Neural progenitor cell (in vitro differentiated cells): Measurements from ENCODE around the gene PARP14. TPM values are rescaled to one million over a fixed set of nuclear protein-coding genes. Genes with fewer than 3 reads are reported as not detected.

Experiments used
- DNase-seq: peaks from one replicate; pipeline ENCODE4 v3.0.0-alpha.2; 2016; ENCODE audit warnings: low spot score
- H2AFZ ChIP-seq: fragments of 200-600 bp; sonication (generic); replicated peaks from 2 replicates; pipeline ENCODE4 v1.6.1; 2016; ENCODE audit warnings: antibody characterized with exemption
- H3F3A ChIP-seq: fragments of 200-600 bp; sonication (generic); 2 replicates; pipeline ENCODE4 v1.6.1; 2016; ENCODE audit warnings: antibody characterized with exemption, low read depth
- H3K27ac ChIP-seq: fragments of 200-600 bp; sonication (generic); 2 replicates; pipeline ENCODE4 v1.5.1; 2016; ENCODE audit warnings: mild to moderate bottlenecking
- H3K27me3 ChIP-seq: fragments of 200-600 bp; sonication (generic); 2 replicates; pipeline ENCODE4 v1.6.1; 2016; ENCODE audit warnings: mild to moderate bottlenecking, moderate library complexity
- H3K36me3 ChIP-seq: fragments of 200-600 bp; sonication (generic); 2 replicates; pipeline ENCODE4 v1.5.1; 2016
- H3K4me1 ChIP-seq: fragments of 200-600 bp; sonication (generic); 2 replicates; pipeline ENCODE4 v1.6.1; 2016; ENCODE audit warnings: mixed run types
- H3K4me2 ChIP-seq: fragments of 200-600 bp; sonication (generic); 2 replicates; pipeline ENCODE4 v1.6.1; 2016
- H3K4me3 ChIP-seq: fragments of 200-600 bp; sonication (generic); 2 replicates; pipeline ENCODE4 v1.5.1; 2016
- H3K79me2 ChIP-seq: fragments of 200-600 bp; sonication (generic); 2 replicates; pipeline ENCODE4 v1.6.1; 2016; ENCODE audit warnings: low read depth
- H3K9ac ChIP-seq: fragments of 200-600 bp; sonication (generic); 2 replicates; pipeline ENCODE4 v1.6.1; 2016
- H3K9me3 ChIP-seq: fragments of 200-600 bp; sonication (generic); 2 replicates; pipeline ENCODE4 v1.5.1; 2016; ENCODE audit warnings: low read depth
- H4K20me1 ChIP-seq: fragments of 200-600 bp; sonication (generic); 2 replicates; pipeline ENCODE4 v1.6.1; 2016; ENCODE audit warnings: low read depth
- H3K27ac Mint-ChIP-seq: 3 replicates; pipeline ENCODE4 v1.8.0; 2021; ENCODE audit warnings: mixed read lengths
- H3K27me3 Mint-ChIP-seq: 2 replicates; pipeline ENCODE4 v1.8.0; 2022; ENCODE audit warnings: low read depth, mild to moderate bottlenecking, inconsistent platforms, moderate library complexity, mixed read lengths; ENCODE audit not compliant: insufficient read depth
- H3K36me3 Mint-ChIP-seq: 3 replicates; pipeline ENCODE4 v1.8.0; 2021; ENCODE audit warnings: mixed read lengths
- H3K4me1 Mint-ChIP-seq: 3 replicates; pipeline ENCODE4 v1.8.0; 2021; ENCODE audit warnings: mixed read lengths
- H3K4me3 Mint-ChIP-seq: 3 replicates; pipeline ENCODE4 v1.8.0; 2021; ENCODE audit warnings: mild to moderate bottlenecking, moderate library complexity, mixed read lengths
- H3K9me3 Mint-ChIP-seq: 3 replicates; pipeline ENCODE4 v1.8.0; 2020; ENCODE audit warnings: mixed read lengths
- CTCF ChIP-seq: fragments of 200-600 bp; sonication (generic); IDR thresholded peaks from 2 replicates; pipeline ENCODE4 v1.5.1; 2017; ENCODE audit warnings: antibody characterized with exemption, mild to moderate bottlenecking
- EZH2 ChIP-seq: fragments of 200-600 bp; sonication (generic); IDR thresholded peaks from 2 replicates; pipeline ENCODE4 v1.6.1; 2017; ENCODE audit warnings: antibody characterized with exemption, mild to moderate bottlenecking, moderate library complexity
- EZH2phosphoT487 ChIP-seq: fragments of 200-600 bp; sonication (generic); IDR thresholded peaks from 2 replicates; pipeline ENCODE4 v1.6.1; 2017; ENCODE audit warnings: antibody characterized with exemption
- total RNA-seq: library from RNA; depleted of rRNA; stranded (reverse); fragments of >200 nt; gene quantifications from 2 replicates; pipeline ENCODE4 v1.2.3, GENCODE V29; 2015; ENCODE audit warnings: low replicate concordance

The PARP14 gene
- total RNA-seq: 2.6 and 6.1 TPM in 2 replicates

GRCh38 chr3:122680475-122681283 is at the start of gene PARP14:
Gene PARP14, plus strand, starts transcription at chr3:122680839. Its CDS starts 45 bp downstream, at chr3:122680884.
- H3K79me2 ChIP-seq: no peaks in the 10 kb centered on the region
- Mint-ChIP-seq H3K9me3 (peaks cover 3% of the 10 kb centered on the region), H3K27me3 (peaks cover 15% of the 10 kb centered on the region), H3K4me3 (peak within 1 kb of the TSS; percentile 84), H3K4me1 (peaks cover 22% of the 10 kb centered on the region), H3K36me3 (no peaks in the 10 kb centered on the region), H3K27ac (no peak within 1 kb of the TSS)
- no peaks in the 10 kb centered on the region for H3K9me3 ChIP-seq
- H3K9ac ChIP-seq: no peak within 1 kb of the TSS
- no peaks in the 10 kb centered on the region for H3K4me1 ChIP-seq
- H3K4me2 ChIP-seq: peak within 1 kb of the TSS; percentile 93
- H3K27me3 ChIP-seq: peaks cover 32% of the 10 kb centered on the region
- peak; percentile 60 for DNase-seq
- H3K36me3 ChIP-seq: no peaks in the 10 kb centered on the region
- peaks cover 11% of the 10 kb centered on the region for H3F3A ChIP-seq
- no peaks in the 10 kb centered on the region for H4K20me1 ChIP-seq
- H3K27ac ChIP-seq: no peak within 1 kb of the TSS
- TF ChIP-seq CTCF (no peak), EZH2 (peak; percentile 56), EZH2phosphoT487 (peak; percentile 51)
- peak within 1 kb of the TSS; percentile 69 for H3K4me3 ChIP-seq
- H2AFZ ChIP-seq: peak within 1 kb of the TSS; percentile 98

GRCh38 chr3:122635789-122636188 is 44.9 kb upstream of the PARP14 start:
- H3K9ac ChIP-seq: no peak overlapping the region
- no peak overlapping the region for H2AFZ ChIP-seq
- no peaks in the 10 kb centered on the region for H3K36me3 ChIP-seq
- no peaks in the 10 kb centered on the region for H3K9me3 Mint-ChIP-seq
- TF ChIP-seq EZH2phosphoT487 (no peak), EZH2 (no peak), CTCF (no peak)
- H3K27me3 Mint-ChIP-seq: peaks cover 2% of the 10 kb centered on the region
- H3K9me3 ChIP-seq: no peaks in the 10 kb centered on the region
- no peak overlapping the region for H3K4me2 ChIP-seq
- H3K36me3 Mint-ChIP-seq: no peaks in the 10 kb centered on the region
- H3K4me3 Mint-ChIP-seq: no peak overlapping the region
- no peaks in the 10 kb centered on the region for H3F3A ChIP-seq
- no peaks in the 10 kb centered on the region for H3K4me1 ChIP-seq
- H3K27ac Mint-ChIP-seq: no peak overlapping the region
- no peaks in the 10 kb centered on the region for H4K20me1 ChIP-seq
- peaks cover 3% of the 10 kb centered on the region for H3K27me3 ChIP-seq
- H3K4me1 Mint-ChIP-seq: no peaks in the 10 kb centered on the region
- H3K79me2 ChIP-seq: no peaks in the 10 kb centered on the region
- H3K4me3 ChIP-seq: no peak overlapping the region
- DNase-seq: no peak
- H3K27ac ChIP-seq: no peak overlapping the region

GRCh38 chr3:122636697-122637096 is 43.9 kb upstream of the PARP14 start:
- no peak overlapping the region for H3K4me3 ChIP-seq
- no peaks in the 10 kb centered on the region for H3K9me3 ChIP-seq
- no peak for DNase-seq
- H4K20me1 ChIP-seq: no peaks in the 10 kb centered on the region
- H3K4me2 ChIP-seq: no peak overlapping the region
- no peak overlapping the region for H3K27ac Mint-ChIP-seq
- TF ChIP-seq CTCF (no peak), EZH2phosphoT487 (no peak), EZH2 (no peak)
- no peak overlapping the region for H3K4me3 Mint-ChIP-seq
- no peaks in the 10 kb centered on the region for H3K4me1 Mint-ChIP-seq
- H3K9me3 Mint-ChIP-seq: no peaks in the 10 kb centered on the region
- H3K27me3 Mint-ChIP-seq: peaks cover 2% of the 10 kb centered on the region
- peaks cover 3% of the 10 kb centered on the region for H3K27me3 ChIP-seq
- H3K36me3 ChIP-seq: no peaks in the 10 kb centered on the region
- H3F3A ChIP-seq: no peaks in the 10 kb centered on the region
- H3K9ac ChIP-seq: no peak overlapping the region
- no peak overlapping the region for H2AFZ ChIP-seq
- H3K36me3 Mint-ChIP-seq: no peaks in the 10 kb centered on the region
- no peaks in the 10 kb centered on the region for H3K4me1 ChIP-seq
- no peaks in the 10 kb centered on the region for H3K79me2 ChIP-seq
- no peak overlapping the region for H3K27ac ChIP-seq
